A673 (cell line): ENCODE data around the gene EVX1. TPM values are rescaled to one million over a fixed set of nuclear protein-coding genes. Genes with fewer than 3 reads are reported as not detected.

Experiments used
- BruUV-seq: library from RNA; stranded (reverse); fragments of 400-500 nt; replicated peaks from 2 replicates; lab custom pipeline; 2021; lab: Mats Ljungman, UMichigan
- CTCF ChIA-PET: fragments of 300-600 bp; sonication (Branson Sonifier 250); formaldehyde crosslinking; loops from one replicate; lab custom pipeline; 2022; ENCODE audit warnings: antibody characterized with exemption; lab: Charles Lee
- POLR2A ChIA-PET: fragments of 300-600 bp; sonication (Branson Sonifier 250); formaldehyde crosslinking; loops from one replicate; lab custom pipeline; 2022; ENCODE audit warnings: antibody characterized with exemption; ENCODE audit not compliant: low non-redundant PET; lab: Charles Lee
- DNase-seq: peaks from one replicate; pipeline ENCODE4 v3.0.0-alpha.2; 2015; ENCODE audit warnings: low spot score
- H3K27ac ChIP-seq: fragments of 200-600 bp; sonication (generic); 2 replicates; pipeline ENCODE4 v1.5.1; 2016; ENCODE audit warnings: mixed run types, low read depth, mild to moderate bottlenecking, mixed read lengths, antibody characterized with exemption, low read length; ENCODE audit not compliant: poor library complexity, severe bottlenecking
- H3K27me3 ChIP-seq: fragments of 200-600 bp; sonication (generic); replicated peaks from 2 replicates; pipeline ENCODE4 v1.6.1; 2017; ENCODE audit warnings: mixed run types, low read depth, mild to moderate bottlenecking, mixed read lengths, antibody characterized with exemption, low read length; ENCODE audit not compliant: insufficient read depth, poor library complexity
- H3K36me3 ChIP-seq: fragments of 200-600 bp; sonication (generic); 2 replicates; pipeline ENCODE4 v1.6.1; 2016; ENCODE audit warnings: mixed run types, mild to moderate bottlenecking, mixed read lengths, antibody characterized with exemption, low read length; ENCODE audit not compliant: insufficient read depth, poor library complexity, severe bottlenecking
- H3K4me1 ChIP-seq: fragments of 200-600 bp; sonication (generic); 2 replicates; pipeline ENCODE4 v1.6.1; 2017; ENCODE audit warnings: mixed run types, mild to moderate bottlenecking, mixed read lengths, antibody characterized with exemption, low read length; ENCODE audit not compliant: insufficient read depth, poor library complexity, severe bottlenecking
- H3K4me3 ChIP-seq: fragments of 200-600 bp; sonication (generic); 2 replicates; pipeline ENCODE4 v1.5.1; 2016; ENCODE audit warnings: low read depth, mixed run types, mild to moderate bottlenecking, mixed read lengths, low read length; ENCODE audit not compliant: poor library complexity, severe bottlenecking
- H3K9me3 ChIP-seq: fragments of 200-600 bp; sonication (generic); 2 replicates; pipeline ENCODE4 v1.6.1; 2016; ENCODE audit warnings: mixed run types, low read depth, mild to moderate bottlenecking, mixed read lengths, antibody characterized with exemption, low read length; ENCODE audit not compliant: poor library complexity, severe bottlenecking
- EZH2 ChIP-seq: fragments of 200-600 bp; sonication (generic); IDR thresholded peaks from 2 replicates; pipeline ENCODE4 v1.6.1; 2017; ENCODE audit warnings: borderline replicate concordance, low read depth, mild to moderate bottlenecking, mixed read lengths, antibody characterized with exemption, low read length; ENCODE audit not compliant: poor library complexity, severe bottlenecking
- intact Hi-C: fragments of 100-400 bp; cut with micrococcal nuclease; formaldehyde crosslinking; loops from one replicate; pipeline ENCODE4 v1.10.0; 2022; ENCODE audit not compliant: unreplicated experiment
- total RNA-seq: library from RNA; stranded (reverse); gene quantifications from 2 replicates; pipeline ENCODE4 v1.2.3, GENCODE V29; 2021
- TF ChIP-seq, protein P1 (sequence below): fragments of 300-800, 200-600 bp; sonication (generic); conservative IDR thresholded peaks from 2 replicates; pipeline ENCODE4 v1.5.1; 2017; ENCODE audit warnings: low read depth, mild to moderate bottlenecking, antibody characterized with exemption, low read length, moderate library complexity, mixed read lengths

The EVX1 gene
- total RNA-seq, 1 experiment from 2014 or later = not detected

DNA sequence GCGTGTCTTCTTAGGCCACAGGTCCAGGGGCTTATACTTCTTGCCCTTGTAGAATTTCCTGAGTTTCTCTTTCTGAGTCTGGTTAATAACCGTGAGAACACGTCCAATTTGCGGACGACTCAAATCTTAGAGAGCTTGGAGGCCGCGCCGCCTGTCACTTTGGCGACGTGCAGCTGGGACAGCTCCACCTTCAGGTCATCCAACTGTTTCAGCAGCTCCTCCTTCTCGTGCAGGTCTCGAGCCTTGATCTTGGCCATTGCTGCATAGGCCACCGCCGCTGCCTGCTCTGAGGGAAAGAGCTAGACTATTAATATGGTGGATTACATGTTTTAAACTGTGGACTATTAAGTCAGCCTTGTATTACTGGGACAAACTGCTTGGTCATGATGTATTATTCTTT, 26.9 kb downstream of the EVX1 start:
- Histone ChIP-seq H3K27ac (no peak overlapping the region), H3K36me3 (no peaks in the 10 kb centered on the region), H3K27me3 (no peaks in the 10 kb centered on the region), H3K4me3 (no peak overlapping the region), H3K4me1 (no peaks in the 10 kb centered on the region), H3K9me3 (peaks cover 10% of the 10 kb centered on the region)
- TF ChIP-seq, protein P1, sequence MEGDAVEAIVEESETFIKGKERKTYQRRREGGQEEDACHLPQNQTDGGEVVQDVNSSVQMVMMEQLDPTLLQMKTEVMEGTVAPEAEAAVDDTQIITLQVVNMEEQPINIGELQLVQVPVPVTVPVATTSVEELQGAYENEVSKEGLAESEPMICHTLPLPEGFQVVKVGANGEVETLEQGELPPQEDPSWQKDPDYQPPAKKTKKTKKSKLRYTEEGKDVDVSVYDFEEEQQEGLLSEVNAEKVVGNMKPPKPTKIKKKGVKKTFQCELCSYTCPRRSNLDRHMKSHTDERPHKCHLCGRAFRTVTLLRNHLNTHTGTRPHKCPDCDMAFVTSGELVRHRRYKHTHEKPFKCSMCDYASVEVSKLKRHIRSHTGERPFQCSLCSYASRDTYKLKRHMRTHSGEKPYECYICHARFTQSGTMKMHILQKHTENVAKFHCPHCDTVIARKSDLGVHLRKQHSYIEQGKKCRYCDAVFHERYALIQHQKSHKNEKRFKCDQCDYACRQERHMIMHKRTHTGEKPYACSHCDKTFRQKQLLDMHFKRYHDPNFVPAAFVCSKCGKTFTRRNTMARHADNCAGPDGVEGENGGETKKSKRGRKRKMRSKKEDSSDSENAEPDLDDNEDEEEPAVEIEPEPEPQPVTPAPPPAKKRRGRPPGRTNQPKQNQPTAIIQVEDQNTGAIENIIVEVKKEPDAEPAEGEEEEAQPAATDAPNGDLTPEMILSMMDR = no peak
- TF ChIP-seq EZH2 = no peak
- ChIA-PET POLR2A (no interaction called here), CTCF (no interaction called here)
- intact Hi-C loops = no loop called here
- no peak for DNase-seq
- no TSS peak for BruUV-seq

DNA sequence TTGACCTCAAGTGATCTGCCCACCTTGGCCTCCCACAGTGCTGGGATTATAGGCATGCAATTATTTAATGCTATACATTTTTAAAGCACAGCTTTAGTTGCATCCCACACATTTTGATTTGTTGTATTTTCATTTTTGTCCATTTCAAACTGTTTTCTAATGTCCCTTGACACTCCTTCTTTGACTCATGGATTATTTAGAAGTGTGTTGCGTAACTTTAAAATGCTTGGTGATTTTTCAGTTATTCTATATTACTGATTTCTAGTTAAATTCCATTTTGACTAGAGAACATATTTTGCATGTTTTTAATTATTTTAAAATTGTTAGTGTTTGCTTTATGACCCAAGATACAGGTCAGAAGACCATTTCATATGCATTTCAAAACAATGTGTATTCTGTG, 28.8 kb downstream of the EVX1 start:
- BruUV-seq = no TSS peak
- no peak for DNase-seq
- ChIA-PET CTCF (no interaction called here), POLR2A (no interaction called here)
- no peak for TF ChIP-seq EZH2
- TF ChIP-seq, protein P1 = no peak
- peaks cover 10% of the 10 kb centered on the region for H3K9me3 ChIP-seq
- H3K4me1 ChIP-seq = no peaks in the 10 kb centered on the region
- intact Hi-C loops = no loop called here
- no peaks in the 10 kb centered on the region for H3K36me3 ChIP-seq
- H3K27ac ChIP-seq = no peak overlapping the region
- H3K4me3 ChIP-seq = no peak overlapping the region
- no peaks in the 10 kb centered on the region for H3K27me3 ChIP-seq

DNA sequence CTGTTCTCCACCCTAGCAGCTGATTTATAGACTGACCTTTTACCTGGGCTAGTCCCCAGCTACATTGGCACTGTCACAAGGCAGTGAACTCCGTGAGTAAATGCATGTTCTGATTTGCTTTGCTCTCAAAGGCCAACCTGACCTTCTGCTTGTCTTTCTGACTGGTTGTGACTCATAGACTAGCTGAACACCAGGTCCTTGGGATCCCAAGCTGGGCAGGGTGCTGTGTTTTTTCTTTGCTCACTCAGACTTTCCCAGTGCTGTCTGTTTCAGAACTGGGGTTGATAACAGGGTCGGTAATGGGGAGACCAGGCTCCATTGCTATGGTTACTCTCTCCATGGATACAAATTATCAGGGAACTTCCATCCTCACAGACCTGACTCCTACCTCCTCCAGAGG, 35.0 kb downstream of the EVX1 start:
- DNase-seq = no peak
- Histone ChIP-seq H3K9me3 (no peaks in the 10 kb centered on the region), H3K36me3 (no peaks in the 10 kb centered on the region), H3K4me3 (no peak overlapping the region), H3K4me1 (no peaks in the 10 kb centered on the region), H3K27me3 (peaks cover 7% of the 10 kb centered on the region), H3K27ac (no peak overlapping the region)
- TF ChIP-seq EZH2 = no peak
- TF ChIP-seq, protein P1 = no peak
- POLR2A ChIA-PET = no interaction called here
- BruUV-seq = no TSS peak
- CTCF ChIA-PET = no interaction called here
- intact Hi-C loops = no loop called here
